CD14-positive monocyte (primary cell): Measurements from ENCODE around the gene NUDCD3. TPM values are rescaled to one million over a fixed set of nuclear protein-coding genes. Genes with fewer than 3 reads are reported as not detected.

Experiments used
- DNase-seq, 3 donors: peaks; one replicate each; pipeline ENCODE4 v3.0.0-alpha.2; 2011 to 2022
- H2AFZ ChIP-seq: 2 replicates; pipeline ENCODE4 v1.6.0; 2012; ENCODE audit warnings: mild to moderate bottlenecking, low read depth, low read length, inconsistent platforms; ENCODE audit not compliant: insufficient read depth, poor library complexity, severe bottlenecking
- H3K27ac ChIP-seq, 2 donors: 1 replicate in 1 of 2; 2 replicates in 1 of 2; pipeline ENCODE4 v1.5.1; 2012 to 2013; ENCODE audit warnings: low read length in 2 of 2, control low read depth in 1 of 2, inconsistent platforms in 1 of 2, low read depth in 1 of 2, mild to moderate bottlenecking in 1 of 2
- H3K27me3 ChIP-seq, 2 donors: one replicate each; pipeline versions ENCODE4 v1.6.0 to v1.6.1; 2011 to 2013; ENCODE audit warnings: low read length in 2 of 2; ENCODE audit not compliant: control insufficient read depth in 2 of 2, insufficient read depth in 2 of 2
- H3K36me3 ChIP-seq, 2 donors: replicated peaks in 1 of 2; 1 replicate in 1 of 2; 2 replicates in 1 of 2; pipeline versions ENCODE4 v1.5.1 to v1.6.1; 2012 to 2013; ENCODE audit warnings: low read length in 2 of 2, control low read depth in 1 of 2, inconsistent platforms in 1 of 2, mild to moderate bottlenecking in 1 of 2; ENCODE audit not compliant: insufficient read depth in 2 of 2, control insufficient read depth in 1 of 2
- H3K4me1 ChIP-seq, 2 donors: 1 replicate in 1 of 2; 2 replicates in 1 of 2; pipeline versions ENCODE4 v1.5.1 to v1.6.1; 2012 to 2013; ENCODE audit warnings: low read length in 2 of 2, control low read depth in 1 of 2, inconsistent platforms in 1 of 2, mild to moderate bottlenecking in 1 of 2, moderate library complexity in 1 of 2; ENCODE audit not compliant: insufficient read depth in 2 of 2, control insufficient read depth in 1 of 2
- H3K4me2 ChIP-seq: replicated peaks from 2 replicates; pipeline ENCODE3; 2012; ENCODE audit warnings: low read length, moderate library complexity, mild to moderate bottlenecking; ENCODE audit not compliant: poor library complexity, severe bottlenecking; ENCODE audit errors: extremely low read depth
- H3K4me3 ChIP-seq, 3 experiments: fragments of 200-600 bp in 1 of 3; sonication (generic) in 1 of 3; replicated peaks in 1 of 3; 1 replicate in 2 of 3; 2 replicates in 1 of 3; pipeline ENCODE4 v1.5.1; 2011 to 2013; ENCODE audit warnings: low read length in 3 of 3, mild to moderate bottlenecking in 3 of 3, control low read depth in 2 of 3, low read depth in 2 of 3, inconsistent platforms in 1 of 3, moderate library complexity in 1 of 3
- H3K79me2 ChIP-seq: 2 replicates; pipeline ENCODE4 v1.6.0; 2012; ENCODE audit warnings: mild to moderate bottlenecking, control low read depth, inconsistent platforms, low read length, moderate library complexity; ENCODE audit not compliant: insufficient read depth
- H3K9ac ChIP-seq: 2 replicates; pipeline ENCODE4 v1.6.0; 2017; ENCODE audit warnings: low read length, mild to moderate bottlenecking; ENCODE audit not compliant: insufficient read depth, poor library complexity, severe bottlenecking
- H3K9me3 ChIP-seq, 2 donors: replicated peaks in 1 of 2; 1 replicate in 1 of 2; 2 replicates in 1 of 2; pipeline versions ENCODE4 v1.5.1 to v1.6.1; 2012 to 2013; ENCODE audit warnings: low read length in 2 of 2, control low read depth in 1 of 2; ENCODE audit not compliant: control insufficient read depth in 1 of 2, insufficient read depth in 1 of 2
- H4K20me1 ChIP-seq: 2 replicates; pipeline ENCODE4 v1.6.0; 2012; ENCODE audit warnings: mild to moderate bottlenecking, low read length, control low read depth, moderate library complexity; ENCODE audit not compliant: insufficient read depth
- H3K27ac Mint-ChIP-seq, 7 donors: one replicate each; pipeline ENCODE4 v1.8.0; 2020; ENCODE audit warnings: mild to moderate bottlenecking in 7 of 7, mixed read lengths in 7 of 7, moderate library complexity in 6 of 7, inconsistent platforms in 2 of 7
- H3K27me3 Mint-ChIP-seq, 3 donors: one replicate each; pipeline ENCODE4 v1.8.0; 2021 to 2022; ENCODE audit warnings: low read depth in 3 of 3, mild to moderate bottlenecking in 3 of 3, mixed read lengths in 3 of 3, moderate library complexity in 3 of 3, inconsistent platforms in 1 of 3
- H3K36me3 Mint-ChIP-seq, 2 donors: one replicate each; pipeline ENCODE4 v1.8.0; 2020; ENCODE audit warnings: mixed read lengths in 2 of 2, inconsistent platforms in 1 of 2, mild to moderate bottlenecking in 1 of 2
- H3K4me1 Mint-ChIP-seq: one replicate; pipeline ENCODE4 v1.8.0; 2020; ENCODE audit warnings: mild to moderate bottlenecking, mixed read lengths
- H3K4me3 Mint-ChIP-seq, 2 donors: one replicate each; pipeline ENCODE4 v1.8.0; 2020; ENCODE audit warnings: mild to moderate bottlenecking in 2 of 2, mixed read lengths in 2 of 2, moderate library complexity in 1 of 2
- H3K9me3 Mint-ChIP-seq, 7 donors: one replicate each; pipeline ENCODE4 v1.8.0; 2020 to 2022; ENCODE audit warnings: mixed read lengths in 7 of 7, mild to moderate bottlenecking in 6 of 7, moderate library complexity in 6 of 7, inconsistent platforms in 2 of 7
- CTCF ChIP-seq: fragments of 200-600 bp; IDR thresholded peaks from one replicate; pipeline ENCODE4 v1.8.0; 2022; ENCODE audit warnings: antibody characterized with exemption, mild to moderate bottlenecking
- WGBS: methylation state at CpG from one replicate; pipeline ENCODE4 v1.1.5; 2013; ENCODE audit warnings: missing lambda C conversion rate; ENCODE audit not compliant: insufficient coverage; 5-methylcytosine and 5-hydroxymethylcytosine counted together
- intact Hi-C, 2 donors: fragments of 100-400 bp; cut with micrococcal nuclease; formaldehyde crosslinking; loops; one replicate each; pipeline versions ENCODE4 v1.15.0 to v1.15.1; 2023
- polyA plus RNA-seq, 3 donors: library from polyadenylated mRNA; depleted of rRNA in 1 of 3; unstranded in 2 of 3; stranded (reverse) in 1 of 3; fragments of 300-500 nt in 2 of 3; fragments of >200 nt in 1 of 3; fragmentation: Illumina TruSeq in 2 of 3; gene quantifications; 1 replicate in 2 of 3; 2 replicates in 1 of 3; pipeline ENCODE4 v1.2.3, GENCODE V29; 2012 to 2021

Gene NUDCD3
- polyA plus RNA-seq, 3 donors: 13.6 to 26.5 (median 21.6) TPM

GRCh38 chr7:44489955-44490350, 505 bp downstream of the NUDCD3 start:
- Mint-ChIP-seq H3K27me3 (peaks cover 0 to 4% (median 2%) of the 10 kb centered on the region in 3 donors), H3K36me3 (peaks cover 8 to 14% of the 10 kb centered on the region in 2 donors), H3K27ac (peak overlapping the region; percentile 77 to 93 (median 89)), H3K9me3 (peaks cover 0 to 2% (median 1%) of the 10 kb centered on the region in 7 donors), H3K4me1 (peaks cover 43% of the 10 kb centered on the region), H3K4me3 (peak overlapping the region; percentile 74 to 94)
- H2AFZ ChIP-seq: peak overlapping the region; percentile 92
- peak overlapping the region; percentile 60 to 80 (median 78) for H3K4me3 ChIP-seq
- intact Hi-C loops: loop anchor here in 1 of 2 donors (5.0 to 10.0 kb wide), 3 partner anchors 82 to 1575 kb away; partner anchors contain the start of genes C7orf25, DDX56 and POLM
- H3K4me1 ChIP-seq: peaks cover 13 to 21% of the 10 kb centered on the region in 2 donors
- peak overlapping the region; percentile 89 for H3K9ac ChIP-seq
- WGBS: 0% methylated on average over 18 of the region's 19 CpGs
- H4K20me1 ChIP-seq: peaks cover 4% of the 10 kb centered on the region
- H3K27me3 ChIP-seq: no peaks in the 10 kb centered on the region
- no peaks in the 10 kb centered on the region for H3K9me3 ChIP-seq
- peaks cover 52% of the 10 kb centered on the region for H3K79me2 ChIP-seq
- TF ChIP-seq CTCF: no peak
- peak; percentile 3 to 14 (median 4) for DNase-seq
- H3K36me3 ChIP-seq: peaks cover 0 to 6% of the 10 kb centered on the region in 2 donors
- H3K4me2 ChIP-seq: peak overlapping the region; percentile 89
- peak overlapping the region; percentile 84 to 95 for H3K27ac ChIP-seq

DNA sequence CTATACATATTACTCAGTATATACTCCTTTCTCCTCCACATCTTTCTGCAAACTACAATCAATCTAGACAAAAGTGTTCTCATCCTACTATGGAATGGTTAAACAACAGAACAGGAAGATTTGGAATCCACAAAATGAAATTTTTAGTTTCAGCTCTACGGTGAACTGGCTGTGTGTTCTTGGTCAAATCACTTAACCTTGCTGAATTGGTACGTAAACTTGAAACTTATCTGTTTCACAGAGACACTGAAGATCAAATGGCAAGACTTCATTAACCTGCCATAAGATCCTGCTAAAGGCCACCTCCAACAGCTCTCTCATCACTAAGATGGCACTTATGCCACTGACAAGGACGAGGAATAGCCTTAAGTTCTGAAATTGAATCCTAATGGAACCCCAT, 1.5 kb downstream of the NUDCD3 start:
- Histone ChIP-seq H4K20me1 (peaks cover 4% of the 10 kb centered on the region), H3K36me3 (peaks cover 9 to 16% of the 10 kb centered on the region in 2 donors), H2AFZ (no peak overlapping the region), H3K27ac (no peak overlapping the region), H3K4me2 (peak overlapping the region; percentile 89), H3K27me3 (no peaks in the 10 kb centered on the region), H3K9me3 (peaks cover 0 to under 1% of the 10 kb centered on the region in 2 donors), H3K9ac (no peak overlapping the region), H3K4me3 (peak overlapping the region in 1 of 3 experiments; percentile 80), H3K4me1 (peaks cover 13 to 21% of the 10 kb centered on the region in 2 donors), H3K79me2 (peaks cover 55% of the 10 kb centered on the region)
- no peak for TF ChIP-seq CTCF
- Mint-ChIP-seq H3K36me3 (peaks cover 17 to 23% of the 10 kb centered on the region in 2 donors), H3K4me3 (no peak overlapping the region), H3K27ac (no peak overlapping the region), H3K27me3 (peaks cover 0 to 2% (median 1%) of the 10 kb centered on the region in 3 donors), H3K9me3 (peaks cover 0 to 4% (median under 1%) of the 10 kb centered on the region in 7 donors), H3K4me1 (peaks cover 46% of the 10 kb centered on the region)
- WGBS: 100% methylated on average over 3 of the region's 3 CpGs
- intact Hi-C loops: no loop called here
- no peak for DNase-seq
